ENCODE measurements around the gene IFI44. TPM values are rescaled to one million over a fixed set of nuclear protein-coding genes. Genes with fewer than 3 reads are reported as not detected.

The IFI44 gene
- total RNA-seq, 2 experiments from 2014 or later: 67.4 to 70.0 TPM

DNA sequence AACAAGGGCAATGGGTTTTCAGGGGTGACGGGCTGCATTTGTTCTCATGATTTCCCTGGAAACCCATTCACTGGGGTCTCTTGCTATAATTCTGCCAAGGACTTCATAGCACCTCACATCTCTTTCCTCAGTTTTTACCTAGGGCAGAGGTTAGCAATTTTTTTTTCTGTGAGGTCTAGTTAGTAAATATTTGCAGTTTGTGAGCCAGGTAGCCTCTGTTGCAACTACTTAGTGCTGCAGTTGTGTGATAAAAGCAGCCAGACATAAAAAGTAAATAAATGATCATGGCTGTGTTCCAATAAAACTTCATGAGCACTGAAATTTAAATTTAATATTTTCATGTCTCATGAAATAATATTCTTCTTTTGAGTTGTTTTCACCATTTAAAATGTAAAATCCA, 37.7 kb downstream of the IFI44 start:
- ATAC-seq (ENCODE audit: poor library complexity) (no peak), DNase-seq (no peak)
- ChIA-PET CTCF (interaction anchor here (0.5 kb wide), 1 partner anchor 926 kb away, joined by 4 read pairs; no protein-coding TSS in a partner anchor), POLR2A (no interaction called here)
- H3K4me3 ChIP-seq (ENCODE audit: low read length): no peak overlapping the region
- H3K4me1 Mint-ChIP-seq (ENCODE audit: low read depth): no peaks in the 10 kb centered on the region
- no peaks in the 10 kb centered on the region for H3K9me3 ChIP-seq (ENCODE audit: control insufficient read depth in 1 of 2, insufficient read depth in 1 of 2, low read length in 2 of 2)
- no peaks in the 10 kb centered on the region for H3K36me3 Mint-ChIP-seq (ENCODE audit: low read depth)
- H3K4me3 Mint-ChIP-seq: no peak overlapping the region
- peaks cover 21% of the 10 kb centered on the region for H3K27me3 Mint-ChIP-seq
- TF ChIP-seq CTCF (IDR thresholded peaks at IDR 0.05): no peak
- H3K36me3 ChIP-seq (ENCODE audit: insufficient read depth, low read length): no peaks in the 10 kb centered on the region
- intact Hi-C loops (cut with DNase I, micrococcal nuclease): no loop called here
- no peaks in the 10 kb centered on the region for H3K4me1 ChIP-seq (ENCODE audit: insufficient read depth, low read length)
- no peak overlapping the region for H3K27ac Mint-ChIP-seq
- no peaks in the 10 kb centered on the region for H3K9me3 Mint-ChIP-seq
- no peaks in the 10 kb centered on the region for H3K27me3 ChIP-seq (ENCODE audit: control insufficient read depth in 1 of 2, insufficient read depth in 2 of 2, low read length in 2 of 2)
- H3K27ac ChIP-seq (ENCODE audit: low read depth in 1 of 2, low read length in 2 of 2): no peak overlapping the region

DNA sequence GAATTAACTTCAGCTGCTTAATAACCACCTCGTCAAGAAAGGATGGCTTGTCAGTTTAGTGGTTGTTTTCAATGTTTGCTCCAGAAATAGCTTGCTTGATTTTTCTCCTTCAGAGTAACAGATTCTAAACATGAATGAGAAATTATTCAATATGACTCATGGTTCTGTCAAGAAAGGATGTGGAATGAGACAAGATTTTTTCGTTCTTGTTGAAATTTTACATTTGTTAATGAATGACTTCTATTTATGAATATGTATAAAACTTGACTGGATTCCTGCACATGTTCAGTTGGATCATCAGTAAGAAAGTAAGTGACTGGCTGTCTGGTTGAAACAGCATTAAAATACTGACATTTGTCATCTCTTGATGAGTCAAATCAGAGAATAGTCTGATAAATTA, 38.3 kb downstream of the IFI44 start:
- Mint-ChIP-seq H3K27ac (no peak overlapping the region), H3K4me3 (no peak overlapping the region), H3K4me1 (ENCODE audit: low read depth) (no peaks in the 10 kb centered on the region), H3K9me3 (no peaks in the 10 kb centered on the region), H3K27me3 (peaks cover 24% of the 10 kb centered on the region), H3K36me3 (ENCODE audit: low read depth) (no peaks in the 10 kb centered on the region)
- intact Hi-C loops (cut with DNase I, micrococcal nuclease): no loop called here
- Histone ChIP-seq H3K4me1 (ENCODE audit: insufficient read depth, low read length) (no peaks in the 10 kb centered on the region), H3K27me3 (ENCODE audit: control insufficient read depth in 1 of 2, insufficient read depth in 2 of 2, low read length in 2 of 2) (no peaks in the 10 kb centered on the region), H3K27ac (ENCODE audit: low read depth in 1 of 2, low read length in 2 of 2) (no peak overlapping the region), H3K36me3 (ENCODE audit: insufficient read depth, low read length) (no peaks in the 10 kb centered on the region), H3K4me3 (ENCODE audit: low read length) (no peak overlapping the region), H3K9me3 (ENCODE audit: control insufficient read depth in 1 of 2, insufficient read depth in 1 of 2, low read length in 2 of 2) (no peaks in the 10 kb centered on the region)
- ChIA-PET POLR2A (no interaction called here), CTCF (no interaction called here)
- TF ChIP-seq CTCF (IDR thresholded peaks at IDR 0.05): no peak
- DNase-seq (no peak), ATAC-seq (ENCODE audit: poor library complexity) (no peak)

DNA sequence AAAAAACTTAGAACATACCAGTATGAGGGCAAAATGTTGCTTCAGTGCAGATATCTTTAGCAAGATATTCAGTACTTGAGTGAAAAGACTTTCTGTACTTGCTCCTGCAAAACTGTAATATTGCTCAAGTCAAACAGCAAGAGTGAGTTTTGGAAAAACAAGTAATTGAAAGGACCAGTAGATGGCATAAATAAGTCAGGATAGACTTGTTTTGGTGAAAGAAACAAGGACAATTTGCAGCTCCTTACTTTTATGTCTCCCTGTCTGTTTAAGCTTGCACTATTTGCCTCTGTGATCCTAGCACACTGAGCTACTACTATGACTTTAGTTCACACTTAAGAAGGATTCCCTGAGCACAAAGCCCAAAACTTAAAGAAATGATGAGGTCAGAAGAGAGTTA, 39.1 kb downstream of the IFI44 start:
- intact Hi-C loops (cut with DNase I, micrococcal nuclease): no loop called here
- H3K4me1 Mint-ChIP-seq (ENCODE audit: low read depth): no peaks in the 10 kb centered on the region
- H3K36me3 ChIP-seq (ENCODE audit: insufficient read depth, low read length): no peaks in the 10 kb centered on the region
- ATAC-seq (ENCODE audit: poor library complexity) (no peak), DNase-seq (no peak)
- H3K27ac ChIP-seq (ENCODE audit: low read depth in 1 of 2, low read length in 2 of 2): no peak overlapping the region
- ChIA-PET POLR2A (no interaction called here), CTCF (no interaction called here)
- no peak overlapping the region for H3K4me3 ChIP-seq (ENCODE audit: low read length)
- H3K4me1 ChIP-seq (ENCODE audit: insufficient read depth, low read length): no peaks in the 10 kb centered on the region
- H3K36me3 Mint-ChIP-seq (ENCODE audit: low read depth): no peaks in the 10 kb centered on the region
- no peaks in the 10 kb centered on the region for H3K27me3 ChIP-seq (ENCODE audit: control insufficient read depth in 1 of 2, insufficient read depth in 2 of 2, low read length in 2 of 2)
- no peak overlapping the region for H3K27ac Mint-ChIP-seq
- H3K27me3 Mint-ChIP-seq: peaks cover 24% of the 10 kb centered on the region
- no peak overlapping the region for H3K4me3 Mint-ChIP-seq
- TF ChIP-seq CTCF (IDR thresholded peaks at IDR 0.05): no peak
- no peaks in the 10 kb centered on the region for H3K9me3 Mint-ChIP-seq
- H3K9me3 ChIP-seq (ENCODE audit: control insufficient read depth in 1 of 2, insufficient read depth in 1 of 2, low read length in 2 of 2): no peaks in the 10 kb centered on the region

All from CD4-positive, alpha-beta T cell (primary cell).